ENCODE results near the gene FOXO1. TPM values are rescaled to one million over a fixed set of nuclear protein-coding genes. Genes with fewer than 3 reads are reported as not detected.

Gene FOXO1
- total RNA-seq: 2.8 and 3.5 TPM in 2 replicates

GRCh38 chr13:40666045-40666932 lies at the start of gene FOXO1:
TSS of gene FOXO1 (minus strand) at chr13:40666641. CDS start at chr13:40666212, 429 bp downstream.

Other genes starting within 250 kb of the FOXO1 start
- 15.5 and 17.3 TPM in 2 replicates for gene MRPS31, start 104.5 kb upstream of the FOXO1 start, total RNA-seq
- gene SLC25A15, start 123.0 kb upstream of the FOXO1 start, total RNA-seq: 26.0 and 26.4 TPM in 2 replicates

All from bronchus fibroblast of lung (primary cell).